NCI-H1436 treated with DMSO at 0.1 percent for 48 hours (cell line): ENCODE data around the gene CDKN2D.
A peak's percentile ranks its signal among the peaks of the same experiment; 100 is the strongest.
"Not testable (repeated sequence)": the region's sequence is repeated elsewhere in the genome, so short reads cannot be mapped to it uniquely, and the experiment has no call there.

Experiments used
- DNase-seq: peaks from one replicate; lab custom pipeline; 2025; lab: John Stamatoyannopoulos, UW

Gene CDKN2D

GRCh38 chr19:10551698-10552301 lies 17.0 kb downstream of the CDKN2D start:
- DNase-seq, result no peak

- DNase-seq, result not testable (repeated sequence)
Observed at GRCh38 chr19:10551006-10551405, 17.8 kb downstream of the CDKN2D start.

DNA sequence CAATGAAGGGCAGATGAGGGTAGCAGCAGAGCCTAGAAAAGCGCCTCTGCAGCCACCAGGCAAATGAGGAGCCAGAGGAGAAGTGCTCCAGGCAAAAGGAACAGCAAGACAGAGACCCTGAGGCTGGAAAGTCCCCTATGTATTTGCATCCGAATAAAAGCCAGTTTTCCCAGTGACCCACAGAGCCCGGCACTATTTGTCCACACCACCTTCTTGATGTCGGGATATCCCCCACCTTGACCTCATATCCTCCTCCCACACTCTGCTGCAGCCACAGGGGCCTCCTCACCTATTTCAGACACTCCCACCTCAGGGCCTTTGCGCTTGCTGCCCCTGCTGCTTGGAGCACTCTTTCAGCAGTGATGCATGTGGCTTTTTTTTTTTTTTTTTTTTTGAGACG lies 18.4 kb downstream of the CDKN2D start:
- DNase-seq, result no peak

- no peak for DNase-seq
Observed at GRCh38 chr19:10549733-10550132, 19.0 kb downstream of the CDKN2D start.

- no peak for DNase-seq
Observed at GRCh38 chr19:10548746-10549276, 20.0 kb downstream of the CDKN2D start.

DNA sequence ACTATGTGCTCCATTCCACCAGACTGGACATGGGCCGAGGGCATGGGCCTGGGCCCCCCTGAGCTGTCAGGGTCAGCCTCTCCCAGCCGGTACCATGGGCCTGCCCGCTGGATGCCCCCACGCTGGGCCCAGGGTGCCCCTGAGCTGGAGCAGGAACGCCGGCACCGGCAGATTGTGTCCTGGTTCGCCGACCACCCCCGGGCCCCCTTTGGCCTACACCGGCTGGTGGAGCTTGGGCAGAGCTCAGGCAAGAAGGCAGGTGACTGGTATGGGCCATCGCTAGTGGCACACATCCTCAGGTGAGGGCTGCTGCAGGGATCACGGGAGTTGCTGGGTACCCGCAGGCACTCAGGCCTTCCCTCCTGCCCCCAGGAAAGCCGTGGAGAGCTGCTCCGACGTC lies 22.0 kb downstream of the CDKN2D start:
- DNase-seq, result no peak

DNA sequence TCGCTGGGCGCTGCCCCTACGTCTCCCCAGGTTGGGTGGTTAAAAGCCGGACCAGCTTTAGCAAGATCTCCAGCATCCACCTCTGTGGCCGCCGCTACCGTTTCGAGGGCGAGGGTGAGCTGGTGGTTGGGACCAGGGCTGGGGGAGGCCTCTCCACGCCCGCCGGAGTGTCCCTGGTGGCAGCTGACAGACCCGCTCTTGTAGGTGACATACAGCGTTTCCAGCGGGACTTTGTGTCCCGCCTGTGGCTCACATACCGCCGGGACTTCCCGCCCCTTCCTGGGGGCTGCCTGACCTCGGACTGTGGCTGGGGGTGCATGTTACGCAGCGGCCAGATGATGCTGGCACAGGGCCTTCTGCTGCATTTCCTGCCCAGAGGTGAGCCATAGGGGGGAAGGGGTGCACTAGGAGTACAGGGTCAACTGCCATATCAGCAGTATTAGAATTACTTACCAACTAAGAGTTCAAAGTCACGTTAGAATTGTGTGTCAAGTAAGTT lies 24.0 kb downstream of the CDKN2D start:
- DNase-seq, result no peak

GRCh38 chr19:10544242-10544752 lies 24.5 kb downstream of the CDKN2D start:
- no peak for DNase-seq

GRCh38 chr19:10543420-10544241 lies 25.1 kb downstream of the CDKN2D start, which contains the start of gene ATG4D:
Gene ATG4D (plus strand): TSS chr19:10543904. CDS start chr19:10544091, 187 bp downstream.
- DNase-seq, result peak; percentile 41

DNA sequence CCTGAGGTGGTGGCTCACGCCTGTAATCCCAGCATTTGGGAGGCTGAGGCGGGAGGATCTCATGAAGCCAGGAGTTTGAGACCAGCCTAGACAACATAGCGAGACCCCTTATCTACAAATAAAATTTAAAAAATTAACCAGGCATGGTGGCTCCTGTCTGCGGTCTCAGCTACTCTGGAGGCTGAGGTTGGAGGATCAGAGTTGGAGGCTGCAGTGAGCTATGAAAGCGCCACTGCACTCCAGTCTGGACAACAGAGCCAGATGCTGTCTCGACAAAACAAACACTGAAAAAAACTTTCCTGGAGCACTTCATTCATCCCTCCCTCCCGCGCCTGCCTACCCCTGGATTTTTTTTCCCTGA lies 25.7 kb downstream of the CDKN2D start:
- DNase-seq, result no peak

- not testable (repeated sequence) for DNase-seq
Observed at GRCh38 chr19:10539016-10539415, 29.8 kb downstream of the CDKN2D start.

- DNase-seq, result no peak
Observed at GRCh38 chr19:10538204-10538983, 30.4 kb downstream of the CDKN2D start.

DNA sequence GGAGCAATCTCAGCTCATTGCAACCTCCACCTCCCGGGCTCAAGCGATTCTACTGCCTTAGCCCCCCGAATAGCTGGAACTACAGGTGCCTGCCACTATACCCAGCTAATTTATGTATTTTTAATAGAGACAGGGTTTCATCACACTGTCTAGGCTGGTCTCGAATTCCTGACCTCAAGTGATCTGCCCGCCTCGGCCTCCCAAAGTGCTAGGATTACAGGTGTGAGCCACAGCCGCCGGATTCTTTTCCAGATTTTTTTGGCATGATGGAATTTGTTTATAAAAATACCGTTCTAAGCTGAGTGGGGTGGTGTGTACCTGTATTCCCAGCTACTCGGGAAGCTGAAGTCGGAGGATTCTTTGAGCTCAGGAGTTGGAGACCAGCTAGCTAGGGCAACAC lies 31.1 kb downstream of the CDKN2D start:
- DNase-seq, result no peak

- DNase-seq, result no peak
Observed at GRCh38 chr19:10535613-10536012, 33.2 kb downstream of the CDKN2D start.

GRCh38 chr19:10533646-10534386 lies 35.0 kb downstream of the CDKN2D start:
- DNase-seq, result no peak

DNA sequence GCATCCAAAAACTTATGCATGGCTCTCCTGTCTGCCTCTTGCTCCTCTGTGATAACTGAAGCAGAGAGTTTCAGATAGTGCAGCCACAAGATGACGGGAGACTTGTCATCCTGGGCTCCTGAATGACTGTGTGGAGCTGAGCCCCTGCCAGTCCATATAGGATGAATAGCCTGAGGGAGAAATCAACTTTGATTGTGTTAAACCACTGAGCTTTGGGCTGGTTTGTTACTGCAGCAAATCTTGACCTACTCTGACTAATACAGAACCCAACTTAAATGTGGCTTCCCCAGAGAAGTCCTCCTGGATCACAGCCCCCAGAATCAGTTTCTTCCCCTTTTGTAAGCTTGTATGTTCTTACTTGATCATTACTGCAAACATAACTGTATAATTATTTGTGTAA lies 36.3 kb downstream of the CDKN2D start:
- DNase-seq, result no peak

DNA sequence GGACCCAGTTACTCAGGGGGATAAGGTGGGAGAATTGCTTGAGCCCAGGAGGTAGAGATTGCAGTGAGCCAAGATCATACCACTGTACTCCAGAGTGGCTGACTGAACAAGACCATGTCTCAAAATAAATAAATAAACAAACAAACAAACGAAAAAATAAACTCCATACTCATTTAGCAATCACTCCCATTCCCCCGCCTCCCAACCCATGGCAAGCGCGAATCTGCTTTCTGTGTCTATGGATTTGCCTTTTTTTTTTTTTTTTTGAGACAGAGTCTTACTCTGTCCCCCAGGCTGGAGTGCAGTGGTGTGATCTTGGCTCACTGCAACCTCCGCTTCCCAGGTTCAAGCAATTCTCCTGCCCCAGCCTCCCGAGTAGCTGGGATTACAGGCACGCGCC lies 41.9 kb downstream of the CDKN2D start:
- DNase-seq, result not testable (repeated sequence)

DNA sequence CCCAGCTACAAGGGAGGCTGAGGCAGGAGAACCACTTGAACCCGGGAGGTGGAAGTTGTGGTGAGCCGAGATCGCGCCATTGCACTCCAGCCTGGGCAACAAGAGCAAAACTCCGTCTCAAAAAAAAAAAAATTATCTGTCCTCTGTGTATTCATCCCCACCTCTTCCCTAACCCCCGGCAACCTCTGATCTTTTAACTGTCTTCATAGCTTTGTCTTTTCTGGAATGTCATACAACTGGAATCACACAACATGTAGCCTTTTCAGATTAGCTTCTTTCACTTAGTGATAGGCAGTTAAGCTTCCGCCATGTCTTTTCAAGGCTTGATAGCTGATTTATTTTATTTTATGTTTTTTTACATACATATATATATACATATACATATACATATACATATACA lies 43.1 kb downstream of the CDKN2D start:
- DNase-seq, result no peak

GRCh38 chr19:10523135-10523636 lies 45.6 kb downstream of the CDKN2D start:
- no peak for DNase-seq

DNA sequence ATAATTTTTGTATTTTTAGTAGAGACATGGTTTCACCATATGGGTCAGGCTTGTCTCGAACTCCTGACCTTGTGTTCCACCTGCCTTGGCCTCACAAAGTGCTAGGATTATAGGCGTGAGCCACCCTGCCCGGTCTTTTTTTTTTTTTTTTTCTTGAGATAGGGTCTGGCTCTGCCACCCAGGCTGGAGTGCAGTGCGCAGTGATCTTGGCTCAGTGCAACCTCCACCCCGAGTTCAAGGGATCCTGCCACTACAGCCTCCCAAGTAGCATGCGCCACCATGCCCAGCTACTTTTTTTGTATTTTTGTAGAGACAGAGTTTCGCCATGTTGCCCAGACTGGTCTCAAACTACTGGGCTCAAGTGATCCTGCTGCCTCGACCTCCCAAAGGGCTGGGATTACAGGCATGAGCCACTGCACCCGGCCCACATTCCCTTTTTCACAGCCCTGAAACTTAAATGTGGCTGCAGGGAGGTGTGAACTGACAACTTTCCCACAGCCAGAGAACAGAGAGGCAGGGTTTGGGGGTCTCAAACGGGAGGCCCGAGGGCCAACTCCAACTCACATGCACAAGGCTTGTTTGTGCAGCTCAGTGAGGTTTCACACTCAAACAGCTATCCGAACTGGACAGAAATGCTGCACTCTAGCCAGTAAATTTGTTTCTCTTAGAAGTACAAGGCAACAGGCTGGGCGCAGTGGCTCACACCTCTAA lies 47.2 kb downstream of the CDKN2D start:
- no peak for DNase-seq
